Endothelial cell of umbilical vein (primary cell): Measurements from ENCODE around the gene KRTAP17-1. TPM values are rescaled to one million over a fixed set of nuclear protein-coding genes. Genes with fewer than 3 reads are reported as not detected.

Experiments used
- BruUV-seq: library from RNA; stranded (reverse); fragments of 400-500 nt; replicated peaks from 2 replicates; lab custom pipeline; 2021; lab: Mats Ljungman, UMichigan
- CTCF ChIA-PET: fragments of 300-600, 350-600 bp; sonication (Branson Sonifier 250); formaldehyde crosslinking; loops from one replicate; lab custom pipeline; 2021; ENCODE audit warnings: antibody characterized with exemption, inconsistent platforms; lab: Charles Lee
- POLR2A ChIA-PET: fragments of 300-600, 350-600 bp; sonication (Branson Sonifier 250); formaldehyde crosslinking; loops from one replicate; lab custom pipeline; 2021; ENCODE audit warnings: antibody characterized with exemption, inconsistent platforms; lab: Charles Lee
- DNase-seq: peaks from one replicate; pipeline ENCODE4 v3.0.0-alpha.2; 2011; ENCODE audit warnings: low read depth, low spot score
- FAIRE-seq: peaks from 2 replicates; lab custom pipeline; 2011; peaks lifted over from hg19 to GRCh38; lab: Jason Lieb, UNC
- H2AFZ ChIP-seq: 2 replicates; pipeline ENCODE4 v1.6.0; 2012; ENCODE audit warnings: low read depth, low read length, control low read depth, inconsistent platforms
- H3K27ac ChIP-seq: 2 replicates; pipeline ENCODE4 v1.5.1; 2011; ENCODE audit warnings: low read depth, mild to moderate bottlenecking, control low read depth, low read length, moderate library complexity; ENCODE audit not compliant: insufficient read depth
- H3K27me3 ChIP-seq, 2 experiments: 2 replicates each; pipeline versions ENCODE4 v1.6.0 to v1.6.1; 2011; ENCODE audit warnings: low read length in 2 of 2, mixed read lengths in 1 of 2; ENCODE audit not compliant: control insufficient read depth in 2 of 2, insufficient read depth in 2 of 2
- H3K36me3 ChIP-seq, 2 experiments: 2 replicates in 1 of 2; 3 replicates in 1 of 2; pipeline ENCODE4 v1.5.1; 2011; ENCODE audit warnings: low read length in 2 of 2, mild to moderate bottlenecking in 1 of 2, moderate library complexity in 1 of 2; ENCODE audit not compliant: control insufficient read depth in 2 of 2, insufficient read depth in 2 of 2; ENCODE audit errors: extremely low read depth in 1 of 2
- H3K4me1 ChIP-seq: 3 replicates; pipeline ENCODE4 v1.5.1; 2011; ENCODE audit warnings: mild to moderate bottlenecking, low read length; ENCODE audit not compliant: control insufficient read depth, insufficient read depth; ENCODE audit errors: extremely low read depth
- H3K4me2 ChIP-seq: 2 replicates; pipeline ENCODE4 v1.6.1; 2011; ENCODE audit warnings: low read length, control low read depth, mixed read lengths; ENCODE audit not compliant: insufficient read depth
- H3K4me3 ChIP-seq, 3 experiments: fragments of 200-600 bp in 1 of 3; sonication (generic), shearing (Covaris generic) in 1 of 3; replicated peaks in 1 of 3; 2 replicates each; pipeline ENCODE4 v1.5.1; 2011 to 2016; ENCODE audit warnings: control low read depth in 3 of 3, low read length in 3 of 3, mild to moderate bottlenecking in 2 of 3, inconsistent platforms in 1 of 3, low read depth in 1 of 3, moderate library complexity in 1 of 3; ENCODE audit not compliant: insufficient read depth in 1 of 3
- H3K79me2 ChIP-seq: 2 replicates; pipeline ENCODE4 v1.6.0; 2012; ENCODE audit warnings: low read length, inconsistent platforms; ENCODE audit not compliant: control insufficient read depth, insufficient read depth
- H3K9ac ChIP-seq: replicated peaks from 2 replicates; pipeline ENCODE3; 2011; ENCODE audit warnings: low read length, control low read depth; ENCODE audit not compliant: insufficient read depth; ENCODE audit errors: extremely low read depth
- H3K9me1 ChIP-seq: replicated peaks from 3 replicates; pipeline ENCODE4 v1.6.0; 2011; ENCODE audit warnings: mild to moderate bottlenecking, low read length; ENCODE audit not compliant: control insufficient read depth, insufficient read depth; ENCODE audit errors: extremely low read depth
- H3K9me3 ChIP-seq: replicated peaks from 2 replicates; pipeline ENCODE4 v1.5.1; 2012; ENCODE audit warnings: low read length, inconsistent platforms; ENCODE audit not compliant: control insufficient read depth, insufficient read depth
- H4K20me1 ChIP-seq: replicated peaks from 2 replicates; pipeline ENCODE3; 2011; ENCODE audit warnings: mild to moderate bottlenecking, low read length; ENCODE audit not compliant: control insufficient read depth, insufficient read depth; ENCODE audit errors: extremely low read depth
- CTCF ChIP-seq, 2 donors: IDR thresholded peaks; 1 replicate in 1 of 2; 2 replicates in 1 of 2; pipeline ENCODE4 v1.5.1; 2011; ENCODE audit warnings: low read length in 2 of 2, mild to moderate bottlenecking in 2 of 2, moderate library complexity in 2 of 2, control low read depth in 1 of 2, inconsistent platforms in 1 of 2, low read depth in 1 of 2; ENCODE audit not compliant: insufficient read depth in 1 of 2; ENCODE audit errors: extremely low read depth in 1 of 2
- EZH2 ChIP-seq: IDR thresholded peaks from 2 replicates; pipeline ENCODE4 v1.6.1; 2012; ENCODE audit warnings: borderline replicate concordance, low read depth, mild to moderate bottlenecking, moderate library complexity, low read length, inconsistent platforms; ENCODE audit not compliant: severe bottlenecking
- FOS ChIP-seq: IDR thresholded peaks from 2 replicates; pipeline ENCODE4 v1.6.1; 2011; ENCODE audit warnings: mild to moderate bottlenecking, low read length, moderate library complexity, borderline replicate concordance; ENCODE audit not compliant: insufficient read depth
- GATA2 ChIP-seq: IDR thresholded peaks from 2 replicates; pipeline ENCODE4 v1.7.0; 2011; ENCODE audit warnings: low read depth, mild to moderate bottlenecking, moderate library complexity, mixed read lengths, low read length; ENCODE audit not compliant: insufficient read length, insufficient read depth
- JUN ChIP-seq: IDR thresholded peaks from 2 replicates; pipeline ENCODE4 v1.6.1; 2011; ENCODE audit warnings: borderline replicate concordance, low read depth; ENCODE audit not compliant: insufficient read length, insufficient read depth
- MAX ChIP-seq: IDR thresholded peaks from 2 replicates; pipeline ENCODE4 v1.6.1; 2011; ENCODE audit not compliant: insufficient read depth, insufficient read length
- MYC ChIP-seq: IDR thresholded peaks from one replicate; pipeline ENCODE4 v1.6.1; 2011; ENCODE audit warnings: mild to moderate bottlenecking, low read depth, low read length
- POLR2A ChIP-seq: IDR thresholded peaks from 2 replicates; pipeline ENCODE4 v1.6.1; 2012; ENCODE audit warnings: low read depth, mild to moderate bottlenecking, control low read depth, low read length
- POLR2AphosphoS5 ChIP-seq: IDR thresholded peaks from 2 replicates; pipeline ENCODE4 v1.6.1; 2012; ENCODE audit warnings: low read depth, mild to moderate bottlenecking, control low read depth, low read length, moderate library complexity; ENCODE audit not compliant: insufficient read depth
- dilution Hi-C: fragments of 300-500 bp; cut with MboI; formaldehyde crosslinking; loops from one replicate; pipeline ENCODE4 v1.15.0; 2019; ENCODE audit warnings: low sequenced_read_pairs; ENCODE audit not compliant: extremely low pct_ligation_motif_present
- intact Hi-C: fragments of 100-400 bp; cut with micrococcal nuclease; formaldehyde crosslinking; loops from one replicate; pipeline ENCODE4 v1.10.0; 2022
- polyA plus RNA-seq, 4 experiments: library from polyadenylated mRNA; depleted of rRNA in 3 of 4; stranded (reverse) in 3 of 4; unstranded in 1 of 4; fragments of >200 nt; gene quantifications; 2 replicates each; pipeline versions ENCODE4 v1.2.1 to v1.2.3, GENCODE V29; 2011 to 2012; ENCODE audit warnings: missing spikeins in 1 of 4
- total RNA-seq: library from RNA; stranded (reverse); gene quantifications from 2 replicates; pipeline ENCODE4 v1.2.3, GENCODE V29; 2021

The KRTAP17-1 gene
- total and polyA plus RNA-seq, 2 donors (not counting 3 experiments of a cell fraction or from before 2014, with no cell fraction given) = not detected

GRCh38 chr17:41301204-41301790 lies 14.2 kb downstream of the KRTAP17-1 start:
- no peak overlapping the region for H3K27ac ChIP-seq
- H2AFZ ChIP-seq = no peak overlapping the region
- no peaks in the 10 kb centered on the region for H3K27me3 ChIP-seq
- TF ChIP-seq EZH2 (no peak), MAX (no peak), JUN (no peak), CTCF (IDR thresholded peaks at IDR 0.05; ENCODE audit: extremely low read depth in 1 of 2, insufficient read depth in 1 of 2, low read depth in 1 of 2, low read length in 2 of 2) (no peak), MYC (no peak), GATA2 (no peak), FOS (no peak), POLR2AphosphoS5 (no peak), POLR2A (no peak)
- no peaks in the 10 kb centered on the region for H3K36me3 ChIP-seq
- DNase-seq (no peak), FAIRE-seq (no peak)
- dilution Hi-C loops = no loop called here
- no peak overlapping the region for H3K9ac ChIP-seq
- ChIA-PET CTCF (interaction anchor here (0.6 to 1.0 kb wide), 2 partner anchors 290 to 364 kb away, joined by 3 read pairs; no protein-coding TSS in a partner anchor), POLR2A (no interaction called here)
- no peaks in the 10 kb centered on the region for H4K20me1 ChIP-seq
- H3K4me1 ChIP-seq = no peaks in the 10 kb centered on the region
- H3K79me2 ChIP-seq = no peaks in the 10 kb centered on the region
- no peak overlapping the region for H3K4me3 ChIP-seq
- no peaks in the 10 kb centered on the region for H3K9me3 ChIP-seq
- H3K9me1 ChIP-seq = no peaks in the 10 kb centered on the region
- H3K4me2 ChIP-seq = no peak overlapping the region
- BruUV-seq = no TSS peak
- intact Hi-C loops = no loop called here
